Right lobe of liver (tissue), 4 donors: ENCODE measurements around the gene DIRAS3.

Experiments used
- CTCF ChIP-seq, 4 donors: fragments of 200-600 bp in 3 of 4; fragments of 450-650 bp in 1 of 4; IDR thresholded peaks; one replicate each; pipeline versions ENCODE4 v1.5.1 to v1.8.0; 2016 to 2022; ENCODE audit warnings: antibody characterized with exemption in 4 of 4, mild to moderate bottlenecking in 2 of 4
- POLR2A ChIP-seq: fragments of 450-650 bp; IDR thresholded peaks from one replicate; pipeline ENCODE4 v1.6.1; 2017; ENCODE audit warnings: antibody characterized with exemption, mild to moderate bottlenecking
- donor health status: DM: no; HTN: no; CAD: no.
- donor health status: DM: no; HTN: no; CAD: no.
- donor health status: DM: no; HTN: yes; CAD: no.

- TF ChIP-seq CTCF (IDR thresholded peaks at IDR 0.05) (no peak), POLR2A (no peak)
These were observed 21.0 kb downstream of the DIRAS3 start for GRCh38 chr1:68029444-68029843.
